ENCODE results near the gene ABCF2. TPM values are rescaled to one million over a fixed set of nuclear protein-coding genes. Genes with fewer than 3 reads are reported as not detected.
A peak's percentile ranks its signal among the peaks of the same experiment; 100 is the strongest.

Gene ABCF2
- total and polyA plus RNA-seq, 10 donors: 9.2 to 30.0 (median 27.0) TPM

- DNase-seq: peak; percentile 78
- intact Hi-C loops (cut with DNase I; ENCODE audit: low total_unique reads): no loop called here
- no peak overlapping the region for H3K27ac ChIP-seq
- peaks cover 0 to 64% (median 48%) of the 10 kb centered on the region in 6 donors for H3K36me3 ChIP-seq
- no peaks in the 10 kb centered on the region for H3K27me3 ChIP-seq (replicated peaks in 1 of 7)
- peaks cover 13 to 50% (median 33%) of the 10 kb centered on the region in 6 donors for H3K4me1 ChIP-seq
- TF ChIP-seq POLR2A (IDR thresholded peaks at IDR 0.05): no peak
- no peak for TF ChIP-seq CTCF (IDR thresholded peaks at IDR 0.05 in 8 of 11, conservative IDR thresholded peaks at IDR 0.05 in 3 of 11)
- TF ChIP-seq POLR2AphosphoS5 (IDR thresholded peaks at IDR 0.05): peak in 1 of 3 donors; percentile 20
- no peaks in the 10 kb centered on the region for H3K9me3 ChIP-seq
- WGBS, 5 donors: 90 to 96% (median 94%) methylated on average over 6 to 28 of the region's 28 CpGs
- no peak overlapping the region for H3K4me3 ChIP-seq
These were observed 8.2 kb upstream of the ABCF2 start for GRCh38 chr7:151235091-151235787.

- intact Hi-C loops (cut with DNase I; ENCODE audit: low total_unique reads): no loop called here
- Histone ChIP-seq H3K27ac (peak overlapping the region in 4 of 8 donors; percentile 81 to 97 (median 94)), H3K27me3 (replicated peaks in 1 of 7) (no peaks in the 10 kb centered on the region), H3K9me3 (no peaks in the 10 kb centered on the region), H3K36me3 (peaks cover 0 to 50% (median 40%) of the 10 kb centered on the region in 6 donors), H3K4me3 (peak overlapping the region in 6 of 8 donors; percentile 90 to 99 (median 98)), H3K4me1 (peaks cover 13 to 50% (median 33%) of the 10 kb centered on the region in 6 donors)
- peak; percentile 74 for DNase-seq
- TF ChIP-seq CTCF (IDR thresholded peaks at IDR 0.05 in 8 of 11, conservative IDR thresholded peaks at IDR 0.05 in 3 of 11): no peak
- TF ChIP-seq POLR2A (IDR thresholded peaks at IDR 0.05): no peak
- no peak for TF ChIP-seq POLR2AphosphoS5 (IDR thresholded peaks at IDR 0.05)
- WGBS, 5 donors: 66 to 81% (median 70%) methylated on average over 9 of the region's 9 CpGs
These were observed 6.8 kb upstream of the ABCF2 start for GRCh38 chr7:151233804-151234203.

GRCh38 chr7:151232917-151233701 is 6.1 kb upstream of the ABCF2 start:
- intact Hi-C loops (cut with DNase I; ENCODE audit: low total_unique reads): no loop called here
- Histone ChIP-seq H3K9me3 (no peaks in the 10 kb centered on the region), H3K4me1 (peaks cover 13 to 53% (median 34%) of the 10 kb centered on the region in 6 donors), H3K27ac (peak overlapping the region; percentile 77 to 97 (median 91)), H3K4me3 (peak overlapping the region; percentile 90 to 99 (median 98)), H3K36me3 (peaks cover 0 to 43% (median 33%) of the 10 kb centered on the region in 6 donors), H3K27me3 (replicated peaks in 1 of 7) (no peaks in the 10 kb centered on the region)
- DNase-seq: peak; percentile 87
- 0 to 4% (median 2%) methylated on average over 23 to 36 of the region's 36 CpGs for WGBS, 5 donors
- TF ChIP-seq POLR2A (IDR thresholded peaks at IDR 0.05) (no peak), CTCF (IDR thresholded peaks at IDR 0.05 in 8 of 11, conservative IDR thresholded peaks at IDR 0.05 in 3 of 11) (no peak), POLR2AphosphoS5 (IDR thresholded peaks at IDR 0.05) (peak in 1 of 3 donors; percentile 1)

All from spleen (tissue), 11 donors.